ENCODE data around the gene ARL11. TPM values are rescaled to one million over a fixed set of nuclear protein-coding genes. Genes with fewer than 3 reads are reported as not detected.
"Not testable (repeated sequence)": the region's sequence is repeated elsewhere in the genome, so short reads cannot be mapped to it uniquely, and the experiment has no call there.

The ARL11 gene
- total RNA-seq, 1 donor from 2014 or later: 0.43 TPM

- no peaks in the 10 kb centered on the region for H3K4me1 ChIP-seq
- no peaks in the 10 kb centered on the region for H3K9me3 ChIP-seq
- no peak overlapping the region for H3K4me3 ChIP-seq
- H3K27ac ChIP-seq: no peak overlapping the region
- intact Hi-C loops (cut with DNase I): no loop called here
- no peaks in the 10 kb centered on the region for H3K36me3 ChIP-seq
- no peak for TF ChIP-seq CTCF (IDR thresholded peaks at IDR 0.05)
- no peak for DNase-seq (ENCODE audit: low spot score in 2 of 2)
- no peaks in the 10 kb centered on the region for H3K27me3 ChIP-seq
These were observed 19.5 kb upstream of the ARL11 start for GRCh38 chr13:49608651-49609331.

- H3K27me3 ChIP-seq: no peaks in the 10 kb centered on the region
- no peak for TF ChIP-seq CTCF (IDR thresholded peaks at IDR 0.05)
- no peaks in the 10 kb centered on the region for H3K4me1 ChIP-seq
- no peak for DNase-seq (ENCODE audit: low spot score in 2 of 2)
- no peak overlapping the region for H3K4me3 ChIP-seq
- intact Hi-C loops (cut with DNase I): no loop called here
- H3K36me3 ChIP-seq: no peaks in the 10 kb centered on the region
- H3K9me3 ChIP-seq: no peaks in the 10 kb centered on the region
- H3K27ac ChIP-seq: no peak overlapping the region
These were observed 18.1 kb upstream of the ARL11 start for GRCh38 chr13:49610176-49610575.

- H3K27me3 ChIP-seq; H3K4me1 ChIP-seq; DNase-seq (ENCODE audit: low spot score in 2 of 2); H3K9me3 ChIP-seq; H3K36me3 ChIP-seq; H3K4me3 ChIP-seq; intact Hi-C loops (cut with DNase I); H3K27ac ChIP-seq: not testable (repeated sequence)
These were observed 16.3 kb upstream of the ARL11 start for GRCh38 chr13:49612042-49612441.

- Histone ChIP-seq H3K27ac (peak overlapping the region; percentile 57 to 60), H3K9me3 (no peaks in the 10 kb centered on the region), H3K36me3 (no peaks in the 10 kb centered on the region), H3K27me3 (no peaks in the 10 kb centered on the region), H3K4me3 (no peak overlapping the region), H3K4me1 (peaks cover 0 to 4% of the 10 kb centered on the region in 2 donors)
- intact Hi-C loops (cut with DNase I): no loop called here
- no peak for DNase-seq (ENCODE audit: low spot score in 2 of 2)
- no peak for TF ChIP-seq CTCF (IDR thresholded peaks at IDR 0.05)
These were observed 12.3 kb upstream of the ARL11 start for GRCh38 chr13:49615836-49616675.

GRCh38 chr13:49616676-49617065, 11.6 kb upstream of the ARL11 start:
- Histone ChIP-seq H3K36me3 (no peaks in the 10 kb centered on the region), H3K27me3 (no peaks in the 10 kb centered on the region), H3K4me3 (no peak overlapping the region), H3K9me3 (no peaks in the 10 kb centered on the region), H3K4me1 (peaks cover 0 to 4% of the 10 kb centered on the region in 2 donors), H3K27ac (peak overlapping the region; percentile 57 to 60)
- intact Hi-C loops (cut with DNase I): no loop called here
- no peak for DNase-seq (ENCODE audit: low spot score in 2 of 2)
- TF ChIP-seq CTCF (IDR thresholded peaks at IDR 0.05): no peak

GRCh38 chr13:49620170-49620621, 8.1 kb upstream of the ARL11 start:
- no peak for DNase-seq (ENCODE audit: low spot score in 2 of 2)
- intact Hi-C loops (cut with DNase I): no loop called here
- Histone ChIP-seq H3K27me3 (no peaks in the 10 kb centered on the region), H3K4me1 (peaks cover 0 to 4% of the 10 kb centered on the region in 2 donors), H3K4me3 (no peak overlapping the region), H3K9me3 (no peaks in the 10 kb centered on the region), H3K27ac (no peak overlapping the region), H3K36me3 (no peaks in the 10 kb centered on the region)
- TF ChIP-seq CTCF (IDR thresholded peaks at IDR 0.05): no peak

Measured in ascending aorta (tissue), 2 donors.